PFSK-1 (cell line): Measurements from ENCODE around the gene PNMT.

ENCODE experiments used
- FOXP2 ChIP-seq: optimal IDR thresholded peaks from 2 replicates; pipeline ENCODE3; 2011; ENCODE audit warnings: borderline replicate concordance, control low read depth, inconsistent platforms; ENCODE audit not compliant: insufficient read depth; ENCODE audit errors: extremely low read length, extremely low read depth
- POLR2AphosphoS5 ChIP-seq: IDR thresholded peaks from 2 replicates; pipeline ENCODE4 v1.6.1; 2012; ENCODE audit warnings: low read depth, mild to moderate bottlenecking, control low read depth, low read length, moderate library complexity
- SIN3A ChIP-seq: IDR thresholded peaks from 2 replicates; pipeline ENCODE4 v1.6.1; 2012; ENCODE audit warnings: mild to moderate bottlenecking, low read length, moderate library complexity, borderline replicate concordance; ENCODE audit not compliant: insufficient read depth
- TAF1 ChIP-seq: IDR thresholded peaks from 2 replicates; pipeline ENCODE4 v1.6.1; 2012; ENCODE audit warnings: low read length, control low read depth, borderline replicate concordance; ENCODE audit not compliant: insufficient read depth
- TF ChIP-seq, protein P1 (sequence below), 2 experiments: IDR thresholded peaks; 2 replicates each; pipeline versions ENCODE4 v1.6.1 to v1.8.0; 2011 to 2012; ENCODE audit warnings: low read depth in 2 of 2, low read length in 2 of 2, control low read depth in 1 of 2, inconsistent platforms in 1 of 2, mild to moderate bottlenecking in 1 of 2, moderate library complexity in 1 of 2; ENCODE audit not compliant: insufficient read depth in 1 of 2

- TF ChIP-seq POLR2AphosphoS5 = no peak
- no peak for TF ChIP-seq TAF1
- no peak for TF ChIP-seq SIN3A
- TF ChIP-seq, protein P1, sequence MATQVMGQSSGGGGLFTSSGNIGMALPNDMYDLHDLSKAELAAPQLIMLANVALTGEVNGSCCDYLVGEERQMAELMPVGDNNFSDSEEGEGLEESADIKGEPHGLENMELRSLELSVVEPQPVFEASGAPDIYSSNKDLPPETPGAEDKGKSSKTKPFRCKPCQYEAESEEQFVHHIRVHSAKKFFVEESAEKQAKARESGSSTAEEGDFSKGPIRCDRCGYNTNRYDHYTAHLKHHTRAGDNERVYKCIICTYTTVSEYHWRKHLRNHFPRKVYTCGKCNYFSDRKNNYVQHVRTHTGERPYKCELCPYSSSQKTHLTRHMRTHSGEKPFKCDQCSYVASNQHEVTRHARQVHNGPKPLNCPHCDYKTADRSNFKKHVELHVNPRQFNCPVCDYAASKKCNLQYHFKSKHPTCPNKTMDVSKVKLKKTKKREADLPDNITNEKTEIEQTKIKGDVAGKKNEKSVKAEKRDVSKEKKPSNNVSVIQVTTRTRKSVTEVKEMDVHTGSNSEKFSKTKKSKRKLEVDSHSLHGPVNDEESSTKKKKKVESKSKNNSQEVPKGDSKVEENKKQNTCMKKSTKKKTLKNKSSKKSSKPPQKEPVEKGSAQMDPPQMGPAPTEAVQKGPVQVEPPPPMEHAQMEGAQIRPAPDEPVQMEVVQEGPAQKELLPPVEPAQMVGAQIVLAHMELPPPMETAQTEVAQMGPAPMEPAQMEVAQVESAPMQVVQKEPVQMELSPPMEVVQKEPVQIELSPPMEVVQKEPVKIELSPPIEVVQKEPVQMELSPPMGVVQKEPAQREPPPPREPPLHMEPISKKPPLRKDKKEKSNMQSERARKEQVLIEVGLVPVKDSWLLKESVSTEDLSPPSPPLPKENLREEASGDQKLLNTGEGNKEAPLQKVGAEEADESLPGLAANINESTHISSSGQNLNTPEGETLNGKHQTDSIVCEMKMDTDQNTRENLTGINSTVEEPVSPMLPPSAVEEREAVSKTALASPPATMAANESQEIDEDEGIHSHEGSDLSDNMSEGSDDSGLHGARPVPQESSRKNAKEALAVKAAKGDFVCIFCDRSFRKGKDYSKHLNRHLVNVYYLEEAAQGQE (IDR thresholded peaks at IDR 0.05; ENCODE audit: insufficient read depth in 1 of 2, low read depth in 2 of 2, low read length in 2 of 2) = no peak
- TF ChIP-seq FOXP2 = no peak
These were observed 49.1 kb upstream of the PNMT start for GRCh38 chr17:39618956-39619785.
